Thyroid gland (tissue), 4 donors: ENCODE data around the gene DNAJB2.

Experiments
- POLR2A ChIP-seq, 2 donors: fragments of 450-650 bp; IDR thresholded peaks; one replicate each; pipeline ENCODE4 v1.6.1; 2017; ENCODE audit warnings: antibody characterized with exemption in 2 of 2, mild to moderate bottlenecking in 2 of 2, moderate library complexity in 1 of 2
- TF ChIP-seq, protein P1 (sequence below), 6 experiments: fragments of 200-600 bp in 3 of 6; fragments of 450-650 bp in 3 of 6; sonication (generic) in 3 of 6; IDR thresholded peaks; one replicate each; pipeline ENCODE4 v1.5.1; 2016 to 2019; ENCODE audit warnings: antibody characterized with exemption in 6 of 6, mild to moderate bottlenecking in 2 of 6, inconsistent platforms in 1 of 6, moderate library complexity in 1 of 6

- TF ChIP-seq, protein P1, sequence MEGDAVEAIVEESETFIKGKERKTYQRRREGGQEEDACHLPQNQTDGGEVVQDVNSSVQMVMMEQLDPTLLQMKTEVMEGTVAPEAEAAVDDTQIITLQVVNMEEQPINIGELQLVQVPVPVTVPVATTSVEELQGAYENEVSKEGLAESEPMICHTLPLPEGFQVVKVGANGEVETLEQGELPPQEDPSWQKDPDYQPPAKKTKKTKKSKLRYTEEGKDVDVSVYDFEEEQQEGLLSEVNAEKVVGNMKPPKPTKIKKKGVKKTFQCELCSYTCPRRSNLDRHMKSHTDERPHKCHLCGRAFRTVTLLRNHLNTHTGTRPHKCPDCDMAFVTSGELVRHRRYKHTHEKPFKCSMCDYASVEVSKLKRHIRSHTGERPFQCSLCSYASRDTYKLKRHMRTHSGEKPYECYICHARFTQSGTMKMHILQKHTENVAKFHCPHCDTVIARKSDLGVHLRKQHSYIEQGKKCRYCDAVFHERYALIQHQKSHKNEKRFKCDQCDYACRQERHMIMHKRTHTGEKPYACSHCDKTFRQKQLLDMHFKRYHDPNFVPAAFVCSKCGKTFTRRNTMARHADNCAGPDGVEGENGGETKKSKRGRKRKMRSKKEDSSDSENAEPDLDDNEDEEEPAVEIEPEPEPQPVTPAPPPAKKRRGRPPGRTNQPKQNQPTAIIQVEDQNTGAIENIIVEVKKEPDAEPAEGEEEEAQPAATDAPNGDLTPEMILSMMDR (IDR thresholded peaks at IDR 0.05): no peak
- no peak for TF ChIP-seq POLR2A (IDR thresholded peaks at IDR 0.05)
These were observed 29.0 kb upstream of the DNAJB2 start for GRCh38 chr2:219250049-219250781.
